ENCODE measurements around the gene CPNE4. TPM values are rescaled to one million over a fixed set of nuclear protein-coding genes. Genes with fewer than 3 reads are reported as not detected.

Gene CPNE4
- total and polyA plus RNA-seq, 4 donors = 3.2 to 22.8 (median 16.7) TPM

GRCh38 chr3:131802029-131802428 is 232.8 kb downstream of the CPNE4 start:
- H3K4me1 ChIP-seq (ENCODE audit: control insufficient read depth, insufficient read depth, low read length) = no peaks in the 10 kb centered on the region
- no peak overlapping the region for H3K4me3 ChIP-seq (ENCODE audit: low read depth, low read length)
- no CpG with 5 or more reads among the region's 3 CpGs for WGBS (ENCODE audit: insufficient coverage)
- H3K36me3 ChIP-seq (ENCODE audit: control insufficient read depth, insufficient read depth, low read length) = no peaks in the 10 kb centered on the region
- DNase-seq (ENCODE audit: low read depth in 4 of 6, low spot score in 6 of 6) = no peak
- no peaks in the 10 kb centered on the region for H3K9me3 ChIP-seq (ENCODE audit: control insufficient read depth, insufficient read depth, low read length)
- H3K27ac ChIP-seq (ENCODE audit: low read depth, low read length) = no peak overlapping the region
- no peaks in the 10 kb centered on the region for H3K27me3 ChIP-seq (ENCODE audit: control insufficient read depth, insufficient read depth, low read length)

DNA sequence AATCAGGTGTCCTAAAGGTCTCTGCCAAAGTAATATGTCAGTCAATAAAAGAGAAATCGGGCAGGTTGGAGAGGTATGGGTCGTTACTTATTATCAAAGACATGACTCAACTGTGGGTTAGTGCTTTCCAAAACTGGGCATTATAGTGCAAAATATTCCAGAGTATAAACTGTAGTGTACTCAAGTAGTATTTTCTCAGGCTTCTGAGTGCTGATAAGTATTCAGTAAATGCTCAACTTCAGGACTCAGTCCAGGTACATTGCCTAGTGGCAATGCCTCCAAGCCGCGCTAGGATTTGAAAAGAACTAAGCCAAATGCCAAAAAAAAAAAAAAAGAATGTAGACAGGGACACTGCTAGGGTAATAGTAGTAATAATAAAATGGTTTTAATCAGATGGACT is 233.2 kb downstream of the CPNE4 start:
- Histone ChIP-seq H3K27ac (ENCODE audit: low read depth, low read length) (no peak overlapping the region), H3K27me3 (ENCODE audit: control insufficient read depth, insufficient read depth, low read length) (no peaks in the 10 kb centered on the region), H3K4me3 (ENCODE audit: low read depth, low read length) (no peak overlapping the region), H3K9me3 (ENCODE audit: control insufficient read depth, insufficient read depth, low read length) (no peaks in the 10 kb centered on the region), H3K36me3 (ENCODE audit: control insufficient read depth, insufficient read depth, low read length) (no peaks in the 10 kb centered on the region), H3K4me1 (ENCODE audit: control insufficient read depth, insufficient read depth, low read length) (peaks cover 2% of the 10 kb centered on the region)
- WGBS (ENCODE audit: insufficient coverage) = no CpG with 5 or more reads among the region's 4 CpGs
- no peak for DNase-seq (ENCODE audit: low read depth in 4 of 6, low spot score in 6 of 6)

- Histone ChIP-seq H3K27me3 (ENCODE audit: control insufficient read depth, insufficient read depth, low read length) (no peaks in the 10 kb centered on the region), H3K36me3 (ENCODE audit: control insufficient read depth, insufficient read depth, low read length) (no peaks in the 10 kb centered on the region), H3K27ac (ENCODE audit: low read depth, low read length) (no peak overlapping the region), H3K9me3 (ENCODE audit: control insufficient read depth, insufficient read depth, low read length) (no peaks in the 10 kb centered on the region), H3K4me3 (ENCODE audit: low read depth, low read length) (no peak overlapping the region), H3K4me1 (ENCODE audit: control insufficient read depth, insufficient read depth, low read length) (peaks cover 5% of the 10 kb centered on the region)
- 82% methylated on average over 1 of the region's 1 CpG for WGBS (ENCODE audit: insufficient coverage)
- DNase-seq (ENCODE audit: low read depth in 4 of 6, low spot score in 6 of 6) = no peak
Observed at GRCh38 chr3:131797776-131798175, 237.0 kb downstream of the CPNE4 start.

GRCh38 chr3:131796558-131797198 is 238.1 kb downstream of the CPNE4 start:
- DNase-seq (ENCODE audit: low read depth in 4 of 6, low spot score in 6 of 6) = peak in 3 of 6 donors; percentile 13 to 69 (median 51)
- Histone ChIP-seq H3K4me3 (ENCODE audit: low read depth, low read length) (no peak overlapping the region), H3K4me1 (ENCODE audit: control insufficient read depth, insufficient read depth, low read length) (peaks cover 5% of the 10 kb centered on the region), H3K27me3 (ENCODE audit: control insufficient read depth, insufficient read depth, low read length) (no peaks in the 10 kb centered on the region), H3K9me3 (ENCODE audit: control insufficient read depth, insufficient read depth, low read length) (no peaks in the 10 kb centered on the region), H3K36me3 (ENCODE audit: control insufficient read depth, insufficient read depth, low read length) (no peaks in the 10 kb centered on the region), H3K27ac (ENCODE audit: low read depth, low read length) (no peak overlapping the region)
- WGBS (ENCODE audit: insufficient coverage) = 14% methylated on average over 1 of the region's 4 CpGs

- H3K27ac ChIP-seq (ENCODE audit: low read depth, low read length) = no peak overlapping the region
- no peaks in the 10 kb centered on the region for H3K27me3 ChIP-seq (ENCODE audit: control insufficient read depth, insufficient read depth, low read length)
Observed at GRCh38 chr3:131796111-131796510, 238.7 kb downstream of the CPNE4 start.

DNA sequence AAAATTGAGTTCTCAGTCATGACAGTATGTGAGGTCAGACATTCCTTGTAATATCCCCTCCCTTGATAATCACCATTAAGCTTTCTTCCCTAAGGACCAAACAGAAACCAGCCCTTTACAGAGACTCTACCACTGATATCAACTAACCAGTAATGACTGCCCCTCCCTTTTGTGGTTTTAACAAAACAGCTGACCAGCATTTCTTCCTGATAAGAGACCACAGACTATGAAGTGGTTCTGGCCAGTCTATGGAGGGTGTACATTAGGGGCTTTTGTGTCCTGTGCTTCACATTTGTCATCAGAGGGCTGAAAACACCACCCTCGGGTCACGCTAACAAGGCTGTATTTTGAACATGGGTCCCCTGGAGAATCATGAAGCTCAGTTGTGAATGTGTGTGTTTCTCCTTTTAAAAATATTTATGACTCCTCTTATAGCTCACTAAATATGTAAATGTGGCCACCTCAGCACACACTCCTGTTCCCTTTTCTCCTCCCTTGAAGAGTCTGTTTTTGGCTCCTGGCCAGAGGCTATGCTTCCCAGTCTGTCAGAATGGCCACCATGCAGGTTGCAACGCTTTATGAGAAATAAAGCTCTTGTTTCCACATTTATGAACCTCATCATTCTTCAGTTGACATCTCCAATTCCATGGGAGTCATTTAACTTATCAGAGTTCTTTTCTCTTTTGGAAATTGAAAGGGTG is 239.3 kb downstream of the CPNE4 start:
- WGBS (ENCODE audit: insufficient coverage) = no CpG with 5 or more reads among the region's 3 CpGs
- H3K36me3 ChIP-seq (ENCODE audit: control insufficient read depth, insufficient read depth, low read length) = no peaks in the 10 kb centered on the region
- H3K4me1 ChIP-seq (ENCODE audit: control insufficient read depth, insufficient read depth, low read length) = peaks cover 5% of the 10 kb centered on the region
- no peak overlapping the region for H3K4me3 ChIP-seq (ENCODE audit: low read depth, low read length)
- H3K27me3 ChIP-seq (ENCODE audit: control insufficient read depth, insufficient read depth, low read length) = no peaks in the 10 kb centered on the region
- no peaks in the 10 kb centered on the region for H3K9me3 ChIP-seq (ENCODE audit: control insufficient read depth, insufficient read depth, low read length)
- no peak overlapping the region for H3K27ac ChIP-seq (ENCODE audit: low read depth, low read length)
- DNase-seq (ENCODE audit: low read depth in 4 of 6, low spot score in 6 of 6) = peak in 1 of 6 donors; percentile 32

More at GRCh38 chr3:131796111-131796510, 238.7 kb downstream of the CPNE4 start:
- Histone ChIP-seq H3K9me3 (ENCODE audit: control insufficient read depth, insufficient read depth, low read length) (no peaks in the 10 kb centered on the region), H3K36me3 (ENCODE audit: control insufficient read depth, insufficient read depth, low read length) (no peaks in the 10 kb centered on the region), H3K4me3 (ENCODE audit: low read depth, low read length) (no peak overlapping the region), H3K4me1 (ENCODE audit: control insufficient read depth, insufficient read depth, low read length) (peaks cover 5% of the 10 kb centered on the region)
- WGBS (ENCODE audit: insufficient coverage) = 20% methylated on average over 2 of the region's 5 CpGs
- peak in 1 of 6 donors; percentile 24 for DNase-seq (ENCODE audit: low read depth in 4 of 6, low spot score in 6 of 6)

- 14% methylated on average over 1 of the region's 5 CpGs for WGBS (ENCODE audit: insufficient coverage)
- Histone ChIP-seq H3K4me1 (ENCODE audit: control insufficient read depth, insufficient read depth, low read length) (peaks cover 5% of the 10 kb centered on the region), H3K36me3 (ENCODE audit: control insufficient read depth, insufficient read depth, low read length) (no peaks in the 10 kb centered on the region), H3K4me3 (ENCODE audit: low read depth, low read length) (no peak overlapping the region), H3K27ac (ENCODE audit: low read depth, low read length) (no peak overlapping the region), H3K27me3 (ENCODE audit: control insufficient read depth, insufficient read depth, low read length) (no peaks in the 10 kb centered on the region), H3K9me3 (ENCODE audit: control insufficient read depth, insufficient read depth, low read length) (no peaks in the 10 kb centered on the region)
- peak in 5 of 6 donors; percentile 24 to 85 (median 46) for DNase-seq (ENCODE audit: low read depth in 4 of 6, low spot score in 6 of 6)
Observed at GRCh38 chr3:131794766-131795388, 239.9 kb downstream of the CPNE4 start.

GRCh38 chr3:131793870-131794269 is 240.9 kb downstream of the CPNE4 start:
- no peak overlapping the region for H3K4me3 ChIP-seq (ENCODE audit: low read depth, low read length)
- H3K9me3 ChIP-seq (ENCODE audit: control insufficient read depth, insufficient read depth, low read length) = no peaks in the 10 kb centered on the region
- no peaks in the 10 kb centered on the region for H3K36me3 ChIP-seq (ENCODE audit: control insufficient read depth, insufficient read depth, low read length)
- no peak for DNase-seq (ENCODE audit: low read depth in 4 of 6, low spot score in 6 of 6)
- H3K27ac ChIP-seq (ENCODE audit: low read depth, low read length) = no peak overlapping the region
- no peaks in the 10 kb centered on the region for H3K27me3 ChIP-seq (ENCODE audit: control insufficient read depth, insufficient read depth, low read length)
- peaks cover 5% of the 10 kb centered on the region for H3K4me1 ChIP-seq (ENCODE audit: control insufficient read depth, insufficient read depth, low read length)

- Histone ChIP-seq H3K9me3 (ENCODE audit: control insufficient read depth, insufficient read depth, low read length) (no peaks in the 10 kb centered on the region), H3K4me1 (ENCODE audit: control insufficient read depth, insufficient read depth, low read length) (no peaks in the 10 kb centered on the region)
- no CpG with 5 or more reads among the region's 2 CpGs for WGBS (ENCODE audit: insufficient coverage)
Observed at GRCh38 chr3:131789188-131789587, 245.6 kb downstream of the CPNE4 start.

DNA sequence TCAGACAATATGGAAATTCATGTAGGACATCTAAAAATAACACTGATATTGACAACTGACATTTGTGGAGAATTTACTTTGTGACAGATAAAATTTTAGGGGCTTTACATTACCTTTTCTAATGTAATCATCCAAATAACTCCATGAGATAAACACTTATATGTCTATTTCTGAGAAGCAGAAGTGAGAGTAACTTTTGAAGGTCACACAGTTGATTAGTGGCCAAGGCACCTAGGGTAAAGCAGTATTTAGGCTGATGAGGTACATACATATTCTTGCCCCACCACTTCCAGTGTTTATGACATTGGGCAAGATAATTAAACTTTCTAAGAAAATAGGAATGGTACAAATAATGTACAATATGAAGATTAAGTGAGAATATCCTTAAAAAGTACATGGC is 248.4 kb downstream of the CPNE4 start:
- no peak for DNase-seq (ENCODE audit: low read depth in 4 of 6, low spot score in 6 of 6)
- no peak overlapping the region for H3K4me3 ChIP-seq (ENCODE audit: low read depth, low read length)

More at GRCh38 chr3:131789188-131789587, 245.6 kb downstream of the CPNE4 start:
- Histone ChIP-seq H3K27ac (ENCODE audit: low read depth, low read length) (no peak overlapping the region), H3K27me3 (ENCODE audit: control insufficient read depth, insufficient read depth, low read length) (no peaks in the 10 kb centered on the region), H3K36me3 (ENCODE audit: control insufficient read depth, insufficient read depth, low read length) (no peaks in the 10 kb centered on the region), H3K4me3 (ENCODE audit: low read depth, low read length) (no peak overlapping the region)
- DNase-seq (ENCODE audit: low read depth in 4 of 6, low spot score in 6 of 6) = no peak

More for the DNA sequence above, 248.4 kb downstream of the CPNE4 start:
- H3K9me3 ChIP-seq (ENCODE audit: control insufficient read depth, insufficient read depth, low read length) = no peaks in the 10 kb centered on the region
- no peaks in the 10 kb centered on the region for H3K36me3 ChIP-seq (ENCODE audit: control insufficient read depth, insufficient read depth, low read length)
- no peaks in the 10 kb centered on the region for H3K27me3 ChIP-seq (ENCODE audit: control insufficient read depth, insufficient read depth, low read length)
- H3K4me1 ChIP-seq (ENCODE audit: control insufficient read depth, insufficient read depth, low read length) = no peaks in the 10 kb centered on the region
- H3K27ac ChIP-seq (ENCODE audit: low read depth, low read length) = no peak overlapping the region

Measured in spinal cord (tissue), 10 donors.